GM21576 (cell line): Measurements from ENCODE around the gene HTR3C.
"Not testable (repeated sequence)": the region's sequence is repeated elsewhere in the genome, so short reads cannot be mapped to it uniquely, and the experiment has no call there.

ENCODE experiments used
- ATAC-seq: cut with Tn5 transposase; IDR thresholded peaks from one replicate; pipeline ENCODE4 v1.9.1; 2021; ENCODE audit warnings: mild to moderate bottlenecking, moderate library complexity; ENCODE audit not compliant: unreplicated experiment

HTR3C gene

GRCh38 chr3:184030536-184030935 lies 22.3 kb upstream of the HTR3C start:
- no peak for ATAC-seq

DNA sequence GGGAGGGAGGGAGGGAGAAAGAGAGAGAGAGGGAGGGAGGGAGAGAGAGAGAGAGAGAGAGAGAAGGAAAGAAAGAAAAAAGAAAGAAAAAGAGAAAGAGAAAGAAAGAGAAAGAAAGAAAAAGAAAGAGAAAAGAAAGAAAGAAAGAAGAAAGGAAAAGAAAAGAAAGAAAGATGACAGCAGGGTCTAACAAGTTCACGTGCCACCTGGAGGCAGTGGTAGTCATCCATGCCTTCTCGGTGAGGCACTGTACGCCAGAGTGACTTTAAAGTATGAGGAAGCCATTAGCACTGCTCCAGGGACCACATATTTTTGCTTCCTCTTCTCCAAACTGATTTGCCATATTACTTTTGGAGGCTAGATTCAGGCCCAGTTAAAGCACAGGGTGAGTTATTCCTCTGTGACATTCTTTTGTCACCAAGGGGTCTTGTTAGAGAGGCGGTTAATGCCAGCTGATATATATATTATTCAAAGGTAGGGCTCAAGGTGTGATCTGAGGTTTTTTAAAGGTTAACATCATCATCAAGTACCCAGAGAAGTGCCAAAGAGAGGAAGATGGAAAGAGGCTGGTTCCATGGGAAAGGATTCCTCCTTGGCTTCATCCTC lies 21.6 kb upstream of the HTR3C start, which contains the start of gene HTR3D:
TSS of gene HTR3D (plus strand) at position 556 of the 606 bp plus-strand sequence. CDS start at position 556, 0 bp downstream.
- ATAC-seq: no peak

- no peak for ATAC-seq
Observed at GRCh38 chr3:184037816-184038215, 15.0 kb upstream of the HTR3C start.

DNA sequence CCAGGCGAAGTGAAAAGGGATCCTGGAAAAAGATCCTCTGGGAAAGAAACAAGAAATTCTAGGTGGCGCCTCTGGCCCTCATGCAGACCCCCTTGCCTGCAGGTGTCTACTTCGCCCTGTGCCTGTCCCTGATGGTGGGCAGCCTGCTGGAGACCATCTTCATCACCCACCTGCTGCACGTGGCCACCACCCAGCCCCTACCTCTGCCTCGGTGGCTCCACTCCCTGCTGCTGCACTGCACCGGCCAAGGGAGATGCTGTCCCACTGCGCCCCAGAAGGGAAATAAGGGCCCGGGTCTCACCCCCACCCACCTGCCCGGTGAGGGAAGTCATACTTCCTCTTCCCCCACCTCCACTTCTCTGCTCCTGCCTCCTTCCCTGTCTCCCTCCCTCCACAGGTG lies 14.5 kb upstream of the HTR3C start:
- not testable (repeated sequence) for ATAC-seq

DNA sequence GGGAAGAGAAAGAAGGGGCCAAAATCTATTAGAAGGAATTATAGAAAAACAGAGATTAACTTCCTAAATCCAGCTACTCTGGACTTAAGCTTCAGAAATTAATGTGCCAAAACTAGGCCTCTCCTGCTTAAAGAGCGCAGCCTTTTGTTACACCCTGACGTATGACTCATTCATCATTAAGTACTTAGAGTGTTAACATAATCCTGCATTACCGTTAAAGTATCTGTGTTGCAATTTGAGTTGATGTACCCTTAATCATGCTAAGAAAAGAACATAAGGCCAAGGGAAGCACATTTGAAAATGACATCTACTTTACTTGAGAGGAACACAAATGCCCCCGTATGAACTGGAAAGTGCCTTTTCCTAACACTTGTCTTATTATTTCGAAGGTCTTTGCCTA lies 13.4 kb upstream of the HTR3C start:
- ATAC-seq: no peak

GRCh38 chr3:184040010-184040409 lies 12.8 kb upstream of the HTR3C start:
- ATAC-seq: no peak

GRCh38 chr3:184042617-184043016 lies 10.2 kb upstream of the HTR3C start:
- ATAC-seq: no peak

DNA sequence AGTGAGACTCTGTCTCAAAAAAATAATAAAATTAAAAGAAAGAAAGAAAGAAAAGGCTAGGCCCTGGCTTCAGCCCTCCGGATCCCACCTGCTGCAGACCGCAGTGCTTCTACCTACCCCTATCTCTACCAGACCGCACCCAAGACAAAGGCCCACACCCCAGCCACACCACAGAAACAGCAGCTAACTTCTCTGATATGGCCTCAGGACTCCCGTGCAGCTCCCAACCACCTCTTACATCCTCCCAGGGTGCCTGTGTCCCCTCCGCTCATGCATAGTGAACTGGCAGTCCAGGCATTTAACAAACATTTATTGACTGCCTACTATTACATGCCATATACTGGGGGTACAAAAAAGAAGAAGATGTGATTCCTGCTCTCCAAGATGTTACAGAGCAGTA lies 6.9 kb upstream of the HTR3C start:
- no peak for ATAC-seq

DNA sequence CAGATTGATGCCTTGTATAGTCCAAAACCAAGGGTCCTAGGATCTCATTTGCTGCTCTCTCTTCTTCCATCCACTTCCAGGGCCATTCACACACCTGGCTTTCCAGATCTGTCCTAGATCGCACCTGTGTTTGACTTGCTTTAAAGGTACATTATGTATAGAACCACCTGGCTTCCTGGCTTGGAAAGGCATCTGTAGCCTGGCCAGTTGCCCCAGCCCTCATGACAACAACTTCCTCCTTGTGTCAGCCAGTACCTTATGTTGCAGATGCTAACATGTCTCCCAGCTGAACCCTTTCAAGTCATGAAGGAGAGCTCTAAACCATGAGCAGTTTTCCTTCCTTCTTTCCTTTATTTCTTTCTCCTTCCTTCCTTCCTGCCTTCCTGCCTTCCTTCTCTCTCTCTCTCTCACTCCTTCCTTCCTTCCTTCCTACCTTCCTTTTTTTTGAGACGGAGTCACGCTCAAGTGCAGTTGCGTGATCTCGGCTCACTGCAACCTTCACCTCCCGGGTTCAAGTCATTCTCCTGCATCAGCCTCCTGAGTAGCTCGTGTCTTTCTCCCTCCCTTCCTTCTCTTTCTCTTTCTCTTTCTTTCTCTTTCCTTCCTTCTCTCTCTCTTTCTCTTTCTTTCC lies 2.5 kb upstream of the HTR3C start:
- no peak for ATAC-seq

GRCh38 chr3:184058029-184058428 lies 5.2 kb downstream of the HTR3C start:
- no peak for ATAC-seq

GRCh38 chr3:184059424-184059823 lies 6.6 kb downstream of the HTR3C start:
- ATAC-seq: no peak

DNA sequence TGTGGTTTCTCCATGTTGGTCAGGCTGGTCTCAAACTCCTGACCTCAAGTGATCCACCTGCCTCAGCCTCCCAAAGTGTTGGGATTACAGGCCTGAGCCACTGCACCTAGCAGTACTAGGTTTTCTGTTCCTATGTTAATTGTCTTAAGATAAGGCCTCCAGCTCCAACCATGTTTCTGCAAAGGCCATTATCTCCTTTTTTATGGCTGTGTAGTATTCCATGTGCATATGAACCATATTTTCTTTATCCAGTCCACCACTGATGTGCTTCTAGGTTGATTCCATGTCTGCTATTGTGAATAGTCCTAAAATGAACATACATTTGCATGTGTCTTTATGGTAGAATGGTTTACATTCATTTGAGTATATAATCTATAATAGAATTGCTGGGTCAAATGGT lies 9.8 kb downstream of the HTR3C start:
- ATAC-seq: no peak

GRCh38 chr3:184066211-184066610 lies 13.4 kb downstream of the HTR3C start:
- no peak for ATAC-seq

GRCh38 chr3:184067573-184068055 lies 14.8 kb downstream of the HTR3C start:
- no peak for ATAC-seq

DNA sequence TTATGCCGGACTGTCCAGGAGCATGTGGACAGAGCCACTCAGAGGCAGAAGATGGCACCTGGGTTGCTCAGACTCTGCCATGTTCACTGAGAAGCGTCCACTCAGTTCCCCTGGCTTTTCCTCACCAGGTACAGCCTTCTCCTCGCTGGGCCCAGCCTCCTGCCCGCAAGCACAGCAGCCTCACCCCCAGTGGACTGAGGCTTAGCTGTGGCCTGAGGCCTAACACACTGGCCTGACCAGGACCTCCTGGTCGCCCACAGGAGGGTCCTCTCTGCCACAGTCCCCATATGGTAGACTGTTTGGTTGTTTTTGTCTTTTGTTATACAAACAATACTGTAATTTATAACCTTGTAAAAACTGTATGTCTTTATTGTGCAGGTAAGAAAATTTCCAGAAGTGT lies 15.5 kb downstream of the HTR3C start:
- ATAC-seq: no peak

GRCh38 chr3:184071142-184071541 lies 18.3 kb downstream of the HTR3C start:
- ATAC-seq: not testable (repeated sequence)

DNA sequence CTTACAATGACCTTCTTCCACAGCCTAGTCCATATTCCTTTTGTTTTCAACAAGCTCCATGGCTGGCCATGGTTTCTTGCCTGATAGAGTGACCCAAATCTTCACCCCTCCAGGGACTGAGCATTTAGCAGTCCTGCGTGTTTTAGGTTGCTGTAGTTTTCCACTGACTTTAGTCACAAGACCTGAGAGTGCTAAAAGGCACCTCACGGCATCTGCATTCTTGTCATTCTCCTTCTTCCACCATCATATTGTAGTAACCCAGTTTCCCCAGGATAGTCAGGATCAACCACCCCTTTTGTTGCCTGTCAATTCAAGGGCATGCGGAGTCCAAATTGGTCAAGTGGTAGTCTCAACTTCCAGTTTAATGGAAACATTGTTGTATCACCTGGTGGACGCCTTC lies 20.8 kb downstream of the HTR3C start:
- no peak for ATAC-seq

DNA sequence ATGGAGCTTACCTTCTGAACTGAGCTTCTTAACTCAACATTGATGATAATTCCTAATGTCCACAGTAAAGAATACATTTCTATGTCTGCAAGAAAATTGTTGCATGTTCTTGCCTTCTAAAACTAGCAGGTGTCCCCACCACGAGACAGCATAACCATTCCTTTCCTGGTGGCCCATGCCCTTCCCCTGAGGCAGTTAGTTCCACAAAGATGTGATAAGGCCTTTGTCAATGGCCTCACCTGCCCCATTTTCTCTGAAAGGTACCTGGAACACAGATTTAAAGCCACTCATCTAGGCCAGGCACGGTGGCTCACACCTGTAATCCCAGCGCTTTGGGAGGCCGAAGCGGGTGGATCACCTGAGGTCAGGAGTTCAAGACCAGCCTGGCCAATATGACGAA lies 23.1 kb downstream of the HTR3C start:
- no peak for ATAC-seq

GRCh38 chr3:184077881-184078280 lies 25.0 kb downstream of the HTR3C start:
- no peak for ATAC-seq

GRCh38 chr3:184078851-184079250 lies 26.0 kb downstream of the HTR3C start:
- no peak for ATAC-seq

DNA sequence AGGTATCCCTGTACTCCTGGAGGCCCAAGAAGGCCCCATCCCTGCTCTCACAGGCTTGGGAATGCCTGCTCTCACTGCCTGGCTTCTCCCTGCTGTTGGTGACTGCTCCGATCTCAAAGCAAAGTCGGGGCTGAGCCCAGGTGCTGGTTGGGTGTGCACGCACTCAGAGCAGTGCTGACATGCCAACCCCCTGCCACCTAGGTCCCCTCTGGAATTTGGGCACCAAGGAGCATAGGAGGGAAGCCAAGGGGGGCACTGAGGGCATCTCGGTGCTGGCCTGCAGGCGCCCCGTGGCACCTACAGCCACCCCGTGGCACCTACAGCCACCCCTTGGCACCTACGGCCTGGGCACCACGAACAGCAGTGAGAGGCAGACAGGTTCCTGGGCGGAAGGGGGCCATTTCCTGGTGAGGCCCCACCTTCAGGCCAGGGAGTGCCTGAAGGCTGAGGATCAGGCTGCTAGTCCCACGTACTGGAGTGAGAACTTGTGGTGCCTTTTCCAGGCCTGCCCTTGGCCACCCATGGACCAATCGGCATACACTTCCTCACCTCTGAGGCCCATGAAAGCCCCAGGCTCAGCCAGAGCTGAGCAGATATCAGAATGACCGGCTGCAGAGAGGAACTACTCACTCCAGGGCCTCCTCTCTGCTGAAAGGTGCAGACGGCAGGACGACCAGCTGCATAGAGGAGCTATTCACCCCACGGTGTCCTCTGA lies 28.4 kb downstream of the HTR3C start:
- no peak for ATAC-seq

- no peak for ATAC-seq
Observed at GRCh38 chr3:184082034-184082433, 29.2 kb downstream of the HTR3C start.
